RCC 7860 (cell line): ENCODE measurements around the gene SULT1C2.
A peak's percentile ranks its signal among the peaks of the same experiment; 100 is the strongest.
"Not testable (repeated sequence)": the region's sequence is repeated elsewhere in the genome, so short reads cannot be mapped to it uniquely, and the experiment has no call there.

Source experiments
- DNase-seq: peaks from one replicate; pipeline ENCODE4 v3.0.0-alpha.2; 2015; ENCODE audit warnings: low spot score
- FAIRE-seq: peaks from 2 replicates; lab custom pipeline; 2012; peaks lifted over from hg19 to GRCh38; lab: Jason Lieb, UNC

The SULT1C2 gene

DNA sequence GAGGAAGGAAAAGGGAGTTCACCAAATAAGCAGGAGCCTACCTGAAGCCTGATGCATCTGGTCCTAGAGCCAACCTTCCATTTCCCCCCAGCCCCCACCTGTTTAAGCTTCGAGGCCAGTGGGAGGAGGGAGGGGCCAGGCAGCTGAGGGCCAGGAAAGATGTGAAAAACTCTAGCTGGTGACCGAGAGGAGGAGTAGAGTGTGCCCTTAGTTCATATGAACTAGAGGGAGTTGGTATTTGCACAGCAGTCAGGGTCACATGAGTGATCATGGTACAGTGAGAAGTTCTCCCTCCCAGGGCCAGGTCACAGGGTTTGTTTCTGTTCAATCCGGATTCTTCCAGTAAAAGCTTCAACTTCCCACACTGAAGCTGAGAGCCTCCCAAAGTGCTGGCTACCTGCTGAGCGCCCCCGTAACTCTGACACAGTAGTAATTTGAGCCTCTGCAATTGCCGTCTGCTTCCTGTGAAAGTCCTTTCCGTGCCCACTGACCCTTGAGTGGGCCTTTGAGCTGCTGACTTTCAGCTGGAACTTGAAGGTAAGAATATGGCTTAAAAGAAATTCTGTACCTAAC lies at the start of gene SULT1C2:
SULT1C2 (plus strand) TSS at position 362 of the 573 bp plus-strand sequence. CDS start 4,773 bp downstream, outside the sequence.
- FAIRE-seq (no peak), DNase-seq (no peak)

DNA sequence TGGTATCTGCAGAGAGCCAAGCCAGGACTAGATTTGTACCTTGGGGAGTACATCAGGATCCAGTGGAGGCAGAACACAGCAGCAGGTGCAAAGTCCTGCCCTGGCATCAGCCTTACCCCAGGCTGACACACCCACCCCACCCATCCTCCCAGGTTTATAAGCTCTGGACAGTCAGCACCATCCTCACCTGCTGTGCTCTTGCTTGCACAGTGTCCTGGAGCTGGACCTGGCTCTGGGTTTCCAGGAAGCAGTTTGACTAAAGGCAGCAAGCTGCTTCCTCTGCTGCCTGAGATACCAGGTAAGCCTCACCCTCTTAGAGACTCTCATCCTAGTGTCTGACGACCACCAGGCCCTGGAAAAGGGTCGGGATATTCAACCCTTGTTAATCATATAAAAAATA lies 48.9 kb upstream of the SULT1C2 start, which contains the start of gene SULT1C3:
SULT1C3 (plus strand) TSS at position 183 of the 400 bp plus-strand sequence. CDS start 7,227 bp downstream, outside the sequence.
- DNase-seq = no peak
- FAIRE-seq = no peak

GRCh38 chr2:108240966-108241365 lies 47.7 kb upstream of the SULT1C2 start:
- FAIRE-seq = no peak

GRCh38 chr2:108243566-108243965 lies 45.1 kb upstream of the SULT1C2 start:
- FAIRE-seq (no peak), DNase-seq (no peak)

More at GRCh38 chr2:108240966-108241365, 47.7 kb upstream of the SULT1C2 start:
- no peak for DNase-seq

DNA sequence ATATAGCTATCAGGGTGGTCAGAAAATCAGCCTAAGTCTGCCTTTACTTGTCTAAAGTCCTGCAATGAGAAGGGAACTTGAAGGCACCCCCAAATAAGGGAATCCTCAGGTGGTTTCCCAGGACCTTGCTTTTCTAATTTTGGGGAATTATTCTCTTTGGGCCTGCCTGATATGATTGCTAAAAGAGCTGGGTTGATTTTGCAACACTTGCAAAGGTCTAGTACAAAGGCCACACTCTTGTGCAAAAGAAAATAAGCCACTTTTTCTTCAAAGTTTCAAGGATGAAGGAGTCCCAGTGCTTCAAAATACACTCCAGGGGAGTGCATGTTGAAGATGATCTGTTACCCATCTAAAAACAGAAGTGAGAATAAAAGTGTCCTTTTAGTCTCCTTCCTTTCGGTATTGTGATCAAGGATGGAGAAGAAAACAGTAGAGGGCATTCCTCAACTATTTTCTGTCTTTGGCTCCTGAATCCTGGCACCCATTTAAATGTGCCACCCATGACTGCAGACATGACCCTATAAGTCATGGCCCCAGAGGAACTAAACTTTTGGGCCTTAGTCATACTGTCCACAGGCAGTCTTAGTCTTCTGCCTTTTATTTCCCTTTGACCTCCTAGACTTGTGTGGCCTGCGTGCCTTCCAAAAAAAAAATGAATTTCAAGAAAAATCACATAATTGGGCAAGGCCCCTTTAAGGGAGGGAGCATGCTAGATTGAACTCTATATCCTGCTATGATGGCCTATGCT lies 43.9 kb upstream of the SULT1C2 start:
- FAIRE-seq (no peak), DNase-seq (no peak)

- FAIRE-seq (no peak), DNase-seq (no peak)
Observed at GRCh38 chr2:108253106-108253505, 35.6 kb upstream of the SULT1C2 start.

GRCh38 chr2:108257757-108258331 lies 30.9 kb upstream of the SULT1C2 start:
- FAIRE-seq = peak; percentile 50
- peak; percentile 70 for DNase-seq

GRCh38 chr2:108260773-108261172 lies 27.9 kb upstream of the SULT1C2 start:
- FAIRE-seq = no peak
- no peak for DNase-seq

- FAIRE-seq (no peak), DNase-seq (no peak)
Observed at GRCh38 chr2:108262036-108262435, 26.7 kb upstream of the SULT1C2 start.

- FAIRE-seq = no peak
- no peak for DNase-seq
Observed at GRCh38 chr2:108263401-108263800, 25.3 kb upstream of the SULT1C2 start.

DNA sequence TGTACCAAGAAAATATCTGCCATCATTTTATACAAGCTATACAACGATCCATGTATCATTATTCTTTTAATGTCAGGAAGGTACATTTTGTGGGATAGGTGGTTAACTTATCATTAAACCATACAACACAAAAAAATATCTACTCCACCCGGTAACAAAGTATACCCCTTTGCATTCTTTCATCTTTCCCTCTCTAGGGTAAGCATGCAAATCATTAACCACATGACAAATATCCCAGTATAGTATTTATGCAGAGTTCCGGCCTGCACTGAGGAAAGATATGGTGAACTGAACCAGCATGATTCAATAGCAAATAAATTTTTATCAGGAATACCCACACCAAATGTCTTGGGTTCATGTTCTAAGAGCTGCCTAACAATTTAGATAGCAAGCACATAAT lies 22.5 kb upstream of the SULT1C2 start:
- DNase-seq (peak; percentile 63), FAIRE-seq (peak; percentile 91)

DNA sequence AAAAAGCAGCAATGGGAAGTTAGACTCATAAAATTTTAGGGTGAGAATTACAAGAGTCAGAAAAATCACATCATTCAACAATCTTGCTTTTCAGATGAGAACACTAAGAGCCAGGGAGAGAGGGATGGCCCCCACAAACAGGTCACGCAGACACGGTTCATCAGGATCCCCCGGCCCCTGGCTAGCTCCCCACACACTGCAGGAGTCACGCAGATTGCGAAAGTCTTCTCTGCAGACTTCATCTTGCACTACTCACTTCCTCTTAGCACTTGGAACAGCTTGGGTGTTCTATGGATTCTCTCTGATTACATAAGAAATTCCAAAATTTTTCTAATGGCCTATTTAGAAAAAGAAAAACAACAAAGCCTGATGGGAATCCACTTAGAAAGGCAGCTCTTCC lies 21.6 kb upstream of the SULT1C2 start:
- DNase-seq (peak; percentile 67), FAIRE-seq (peak; percentile 61)

DNA sequence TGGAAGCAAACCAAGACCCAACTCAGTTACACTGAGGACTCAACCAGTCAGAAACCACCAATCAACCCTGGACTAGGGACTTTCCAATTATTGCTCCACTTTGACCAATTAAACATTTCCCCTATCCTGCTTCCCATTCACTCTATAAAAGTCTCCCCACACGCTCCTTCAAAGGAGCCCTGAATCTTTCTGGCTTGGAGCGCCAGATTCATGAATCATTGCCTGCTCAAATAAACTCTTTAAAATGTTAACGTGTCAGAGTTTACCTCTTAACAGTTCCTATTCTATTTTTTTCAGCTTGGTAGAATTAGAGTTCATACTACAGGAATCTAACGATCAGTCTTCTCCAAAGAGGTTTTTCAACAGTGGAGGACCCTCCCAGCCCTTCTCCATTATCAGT lies 20.7 kb upstream of the SULT1C2 start:
- FAIRE-seq = peak; percentile 89
- DNase-seq = peak; percentile 67

DNA sequence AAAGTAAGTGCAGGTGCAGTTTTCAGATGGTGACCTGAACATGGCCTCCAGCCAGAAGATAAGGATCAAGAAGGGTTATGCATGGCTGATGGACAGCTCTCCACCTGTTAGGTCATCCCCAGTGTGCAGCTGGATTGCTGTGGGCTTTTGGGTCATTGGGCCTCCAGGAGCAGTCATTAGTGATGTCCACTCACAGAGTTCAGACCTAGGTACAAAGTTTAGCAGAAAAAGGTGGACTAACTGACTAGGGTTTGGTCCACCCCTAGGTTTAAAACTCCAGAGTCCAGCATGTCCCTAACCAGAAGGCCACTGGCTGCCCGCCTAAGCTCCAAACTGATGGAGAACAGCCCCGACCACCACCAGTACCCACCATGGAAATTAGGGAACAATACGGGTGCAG lies 18.3 kb upstream of the SULT1C2 start:
- FAIRE-seq = no peak
- DNase-seq = no peak

- DNase-seq (no peak), FAIRE-seq (no peak)
Observed at GRCh38 chr2:108270768-108271506, 17.8 kb upstream of the SULT1C2 start.

DNA sequence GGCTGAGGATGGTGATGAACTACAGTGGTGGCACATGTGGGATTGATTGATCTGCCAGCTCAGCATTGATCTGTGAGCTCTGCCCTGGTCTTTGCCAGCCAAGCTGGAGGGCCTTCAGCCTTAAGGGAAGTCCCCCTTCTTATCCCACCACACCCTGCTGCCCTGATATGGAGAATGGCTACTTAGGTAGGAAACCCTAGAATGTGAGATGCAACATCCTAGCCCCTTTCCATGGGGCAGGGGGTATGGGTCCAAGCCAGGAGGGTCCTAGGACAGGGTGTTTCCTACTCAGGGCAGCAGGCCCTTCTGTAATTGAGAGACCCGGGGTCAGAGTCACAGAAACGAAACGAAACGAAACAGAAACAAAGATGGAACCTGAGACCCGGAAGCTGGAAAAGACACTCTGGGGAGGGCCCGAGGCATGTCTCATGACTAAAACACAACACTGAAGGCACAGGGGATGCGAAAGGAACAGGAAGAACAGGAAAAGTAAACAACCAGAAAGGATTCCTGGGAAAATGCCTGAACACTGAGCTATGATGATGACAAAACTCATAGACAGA lies 16.9 kb upstream of the SULT1C2 start:
- FAIRE-seq (no peak), DNase-seq (peak; percentile 17)

DNA sequence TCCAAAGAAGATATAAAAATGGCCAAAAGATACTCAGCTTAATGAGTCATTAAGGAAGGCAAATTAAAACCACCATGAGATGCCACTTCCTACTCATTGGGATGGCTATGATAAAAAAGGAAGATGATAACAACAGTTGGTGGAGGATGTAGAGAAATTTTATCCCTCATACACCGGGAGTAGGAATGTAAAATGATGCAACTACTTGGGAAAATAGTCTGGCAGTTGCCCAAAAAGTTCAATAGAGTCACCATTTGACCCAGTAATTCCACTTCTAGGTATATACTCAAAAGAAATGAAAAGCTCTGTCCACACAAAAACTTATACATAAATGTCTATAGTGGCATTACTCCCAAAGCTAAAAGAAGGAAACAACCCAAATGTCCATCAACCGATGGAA lies 10.1 kb upstream of the SULT1C2 start:
- no peak for FAIRE-seq
- no peak for DNase-seq

DNA sequence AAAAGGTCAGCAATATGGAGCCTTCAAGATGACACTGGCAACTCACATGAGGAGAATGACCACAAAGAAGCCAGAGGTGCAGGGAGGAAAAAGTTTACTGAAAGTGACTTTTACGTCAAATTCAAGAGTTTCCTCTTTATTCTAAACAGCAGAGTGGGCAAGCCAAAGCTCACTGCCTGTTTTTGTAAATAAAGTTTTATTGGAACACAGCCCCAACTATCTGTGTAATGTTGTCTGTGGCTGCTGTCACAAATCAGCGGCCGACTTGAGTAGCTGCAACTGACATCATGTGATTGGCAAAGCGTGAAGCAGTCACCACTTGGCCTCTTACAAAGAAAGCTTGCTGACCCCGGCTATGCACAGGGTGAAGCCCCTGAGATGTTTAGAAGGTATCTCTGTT lies 9.2 kb upstream of the SULT1C2 start:
- DNase-seq = no peak
- FAIRE-seq = no peak

GRCh38 chr2:108280466-108280865 lies 8.2 kb upstream of the SULT1C2 start:
- no peak for DNase-seq
- no peak for FAIRE-seq

GRCh38 chr2:108284566-108284965 lies 4.1 kb upstream of the SULT1C2 start:
- not testable (repeated sequence) for FAIRE-seq, DNase-seq

DNA sequence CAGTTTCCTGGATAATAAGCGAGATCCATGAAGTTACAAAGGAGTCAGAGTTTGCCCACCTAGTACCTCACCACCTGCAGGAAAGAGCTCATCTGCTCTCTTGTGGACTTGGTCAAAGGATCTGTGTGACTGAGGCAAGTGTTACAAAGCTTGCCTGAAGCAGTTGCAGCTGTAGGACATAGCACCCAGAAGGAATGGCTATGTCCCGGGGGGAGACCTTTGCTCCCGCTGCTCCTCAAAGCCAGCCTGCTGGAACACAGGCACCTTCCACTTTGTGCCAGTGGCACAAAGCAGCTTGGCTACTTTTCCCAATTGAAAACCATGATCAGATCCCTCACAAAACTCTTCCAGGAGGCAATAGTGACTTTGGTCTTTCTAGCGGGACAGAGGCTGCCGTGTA lies 3.1 kb upstream of the SULT1C2 start:
- DNase-seq = no peak
- FAIRE-seq = no peak
